ENCODE measurements around the gene HIPK3. TPM values are rescaled to one million over a fixed set of nuclear protein-coding genes. Genes with fewer than 3 reads are reported as not detected.
A peak's percentile ranks its signal among the peaks of the same experiment; 100 is the strongest.

HIPK3 gene
- total RNA-seq, 2 donors from 2014 or later, result 31.6 to 33.2 TPM

DNA sequence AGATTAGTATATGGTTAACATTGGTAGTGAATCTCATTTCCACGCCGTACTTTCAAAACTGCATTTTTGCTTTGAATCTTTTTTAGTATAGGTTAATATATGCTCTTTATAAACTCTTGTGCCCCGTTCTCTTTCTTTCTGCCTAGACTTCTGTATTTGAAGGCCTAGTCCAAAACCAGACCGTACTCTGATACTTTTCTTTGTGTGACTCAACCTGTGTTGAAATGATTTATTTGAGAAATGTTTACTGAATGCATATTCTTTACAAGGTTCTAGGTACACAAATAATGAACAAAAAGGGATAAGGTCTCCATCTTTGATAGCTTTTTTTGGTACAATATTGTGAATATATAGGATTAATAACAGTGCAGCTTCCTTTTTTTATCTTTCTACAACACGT lies 68.3 kb downstream of the HIPK3 start:
- H3K4me3 ChIP-seq (ENCODE audit: low read length), result no peak overlapping the region
- Mint-ChIP-seq H3K27ac (no peak overlapping the region), H3K9me3 (no peaks in the 10 kb centered on the region), H3K4me1 (peaks cover 6% of the 10 kb centered on the region), H3K4me3 (no peak overlapping the region), H3K36me3 (ENCODE audit: low read depth) (no peaks in the 10 kb centered on the region), H3K27me3 (ENCODE audit: insufficient read depth) (no peaks in the 10 kb centered on the region)
- H3K27me3 ChIP-seq (ENCODE audit: control insufficient read depth, insufficient read depth, low read length, poor library complexity, severe bottlenecking), result no peaks in the 10 kb centered on the region
- DNase-seq, result no peak
- 93% methylated on average over 4 of the region's 5 CpGs; no CpG with 5 or more reads in 1 of the 2 experiments for WGBS, 2 experiments (ENCODE audit: insufficient coverage in 1 of 2, insufficient read length in 1 of 2)
- H3K27ac ChIP-seq (ENCODE audit: low read depth, low read length), result no peak overlapping the region
- TF ChIP-seq, protein P1, sequence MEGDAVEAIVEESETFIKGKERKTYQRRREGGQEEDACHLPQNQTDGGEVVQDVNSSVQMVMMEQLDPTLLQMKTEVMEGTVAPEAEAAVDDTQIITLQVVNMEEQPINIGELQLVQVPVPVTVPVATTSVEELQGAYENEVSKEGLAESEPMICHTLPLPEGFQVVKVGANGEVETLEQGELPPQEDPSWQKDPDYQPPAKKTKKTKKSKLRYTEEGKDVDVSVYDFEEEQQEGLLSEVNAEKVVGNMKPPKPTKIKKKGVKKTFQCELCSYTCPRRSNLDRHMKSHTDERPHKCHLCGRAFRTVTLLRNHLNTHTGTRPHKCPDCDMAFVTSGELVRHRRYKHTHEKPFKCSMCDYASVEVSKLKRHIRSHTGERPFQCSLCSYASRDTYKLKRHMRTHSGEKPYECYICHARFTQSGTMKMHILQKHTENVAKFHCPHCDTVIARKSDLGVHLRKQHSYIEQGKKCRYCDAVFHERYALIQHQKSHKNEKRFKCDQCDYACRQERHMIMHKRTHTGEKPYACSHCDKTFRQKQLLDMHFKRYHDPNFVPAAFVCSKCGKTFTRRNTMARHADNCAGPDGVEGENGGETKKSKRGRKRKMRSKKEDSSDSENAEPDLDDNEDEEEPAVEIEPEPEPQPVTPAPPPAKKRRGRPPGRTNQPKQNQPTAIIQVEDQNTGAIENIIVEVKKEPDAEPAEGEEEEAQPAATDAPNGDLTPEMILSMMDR (conservative IDR thresholded peaks at IDR 0.05), result no peak
- no peaks in the 10 kb centered on the region for H3K9me3 ChIP-seq (ENCODE audit: control insufficient read depth, low read length)
- H3K4me1 ChIP-seq (ENCODE audit: control insufficient read depth, insufficient read depth, low read length), result no peaks in the 10 kb centered on the region
- H3K36me3 ChIP-seq (ENCODE audit: control insufficient read depth, insufficient read depth, low read length), result no peaks in the 10 kb centered on the region
- no peak overlapping the region for H3K9ac ChIP-seq (ENCODE audit: extremely low read depth, low read length, poor library complexity, severe bottlenecking)

DNA sequence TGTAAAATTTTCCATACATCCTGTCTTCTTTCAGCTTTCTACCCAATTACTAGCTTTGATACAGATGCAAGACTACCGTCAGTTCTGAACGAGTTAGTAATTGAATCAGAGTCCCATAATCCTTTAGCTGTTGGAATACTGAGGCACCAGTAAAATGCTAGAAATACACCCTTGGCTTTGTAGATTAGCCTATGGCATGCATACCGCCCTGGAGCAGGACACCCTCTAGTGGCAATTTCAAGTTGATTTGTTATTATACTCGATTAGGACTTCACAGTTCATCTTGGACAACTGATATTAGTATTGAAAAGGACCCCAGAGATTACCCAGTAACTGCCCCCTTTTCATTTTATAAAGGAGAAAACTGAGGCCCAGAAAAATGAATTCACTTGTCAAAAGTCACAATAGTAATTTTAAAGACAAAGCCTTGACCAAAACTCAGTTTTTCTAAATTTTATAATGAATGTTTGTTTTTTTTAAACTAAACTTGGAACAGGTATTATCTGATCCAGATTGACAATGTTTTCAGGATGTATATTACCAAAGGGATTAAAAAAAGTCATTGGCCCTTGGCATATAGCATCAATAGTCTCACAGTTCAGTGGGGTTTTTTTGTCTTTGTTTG lies 72.6 kb downstream of the HIPK3 start:
- H3K4me1 ChIP-seq (ENCODE audit: control insufficient read depth, insufficient read depth, low read length), result no peaks in the 10 kb centered on the region
- H3K4me3 Mint-ChIP-seq, result no peak overlapping the region
- H3K9me3 ChIP-seq (ENCODE audit: control insufficient read depth, low read length), result no peaks in the 10 kb centered on the region
- H3K27ac Mint-ChIP-seq, result no peak overlapping the region
- no peaks in the 10 kb centered on the region for H3K27me3 ChIP-seq (ENCODE audit: control insufficient read depth, insufficient read depth, low read length, poor library complexity, severe bottlenecking)
- no peaks in the 10 kb centered on the region for H3K27me3 Mint-ChIP-seq (ENCODE audit: insufficient read depth)
- WGBS, 2 experiments (ENCODE audit: insufficient coverage in 1 of 2, insufficient read length in 1 of 2), result 61 to 63% methylated on average over 4 of the region's 4 CpGs
- H3K9me3 Mint-ChIP-seq, result no peaks in the 10 kb centered on the region
- no peaks in the 10 kb centered on the region for H3K36me3 ChIP-seq (ENCODE audit: control insufficient read depth, insufficient read depth, low read length)
- no peak overlapping the region for H3K4me3 ChIP-seq (ENCODE audit: low read length)
- peaks cover 3% of the 10 kb centered on the region for H3K36me3 Mint-ChIP-seq (ENCODE audit: low read depth)
- no peak overlapping the region for H3K27ac ChIP-seq (ENCODE audit: low read depth, low read length)
- H3K9ac ChIP-seq (ENCODE audit: extremely low read depth, low read length, poor library complexity, severe bottlenecking), result no peak overlapping the region
- DNase-seq, result peak; percentile 56
- TF ChIP-seq, protein P1 (conservative IDR thresholded peaks at IDR 0.05), result peak; percentile 82
- H3K4me1 Mint-ChIP-seq, result no peaks in the 10 kb centered on the region

DNA sequence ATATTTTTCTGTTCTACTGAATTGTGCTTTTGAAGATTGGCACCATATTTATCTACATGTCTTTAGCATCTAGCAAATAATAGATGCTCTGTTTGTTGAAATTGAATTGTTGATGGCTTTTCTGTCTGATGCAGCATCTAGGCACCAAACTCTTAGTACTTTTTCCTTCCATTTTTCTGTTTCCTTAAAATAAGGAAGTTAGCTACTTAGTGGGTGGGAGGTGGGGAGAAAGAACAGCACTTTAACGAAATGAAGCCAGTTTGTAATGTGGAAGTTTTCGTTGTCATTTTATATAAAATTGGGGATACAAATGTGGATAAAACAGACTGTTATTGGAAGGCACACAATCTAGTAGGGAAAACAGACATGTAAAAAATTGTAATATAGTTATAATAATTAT lies 76.6 kb downstream of the HIPK3 start:
- Histone ChIP-seq H3K4me1 (ENCODE audit: control insufficient read depth, insufficient read depth, low read length) (no peaks in the 10 kb centered on the region), H3K4me3 (ENCODE audit: low read length) (no peak overlapping the region), H3K27ac (ENCODE audit: low read depth, low read length) (no peak overlapping the region), H3K9ac (ENCODE audit: extremely low read depth, low read length, poor library complexity, severe bottlenecking) (no peak overlapping the region), H3K36me3 (ENCODE audit: control insufficient read depth, insufficient read depth, low read length) (peaks cover 2% of the 10 kb centered on the region), H3K9me3 (ENCODE audit: control insufficient read depth, low read length) (no peaks in the 10 kb centered on the region), H3K27me3 (ENCODE audit: control insufficient read depth, insufficient read depth, low read length, poor library complexity, severe bottlenecking) (no peaks in the 10 kb centered on the region)
- no peaks in the 10 kb centered on the region for H3K27me3 Mint-ChIP-seq (ENCODE audit: insufficient read depth)
- 82 to 94% methylated on average over 2 of the region's 2 CpGs for WGBS, 2 experiments (ENCODE audit: insufficient coverage in 1 of 2, insufficient read length in 1 of 2)
- no peaks in the 10 kb centered on the region for H3K4me1 Mint-ChIP-seq
- peaks cover 3% of the 10 kb centered on the region for H3K36me3 Mint-ChIP-seq (ENCODE audit: low read depth)
- no peak overlapping the region for H3K27ac Mint-ChIP-seq
- no peak for DNase-seq
- TF ChIP-seq, protein P1 (conservative IDR thresholded peaks at IDR 0.05), result no peak
- no peaks in the 10 kb centered on the region for H3K9me3 Mint-ChIP-seq
- H3K4me3 Mint-ChIP-seq, result no peak overlapping the region
